HG02870 (cell line): Measurements from ENCODE around the gene TUBB.
"Not testable (repeated sequence)": the region's sequence is repeated elsewhere in the genome, so short reads cannot be mapped to it uniquely, and the experiment has no call there.

Experiments used
- ATAC-seq: cut with Tn5 transposase; IDR thresholded peaks from one replicate; pipeline ENCODE4 v1.9.1; 2021; ENCODE audit warnings: mild to moderate bottlenecking, moderate library complexity; ENCODE audit not compliant: unreplicated experiment

TUBB gene

GRCh38 chr6:30757261-30757904 is 37.2 kb downstream of the TUBB start:
- ATAC-seq = no peak

DNA sequence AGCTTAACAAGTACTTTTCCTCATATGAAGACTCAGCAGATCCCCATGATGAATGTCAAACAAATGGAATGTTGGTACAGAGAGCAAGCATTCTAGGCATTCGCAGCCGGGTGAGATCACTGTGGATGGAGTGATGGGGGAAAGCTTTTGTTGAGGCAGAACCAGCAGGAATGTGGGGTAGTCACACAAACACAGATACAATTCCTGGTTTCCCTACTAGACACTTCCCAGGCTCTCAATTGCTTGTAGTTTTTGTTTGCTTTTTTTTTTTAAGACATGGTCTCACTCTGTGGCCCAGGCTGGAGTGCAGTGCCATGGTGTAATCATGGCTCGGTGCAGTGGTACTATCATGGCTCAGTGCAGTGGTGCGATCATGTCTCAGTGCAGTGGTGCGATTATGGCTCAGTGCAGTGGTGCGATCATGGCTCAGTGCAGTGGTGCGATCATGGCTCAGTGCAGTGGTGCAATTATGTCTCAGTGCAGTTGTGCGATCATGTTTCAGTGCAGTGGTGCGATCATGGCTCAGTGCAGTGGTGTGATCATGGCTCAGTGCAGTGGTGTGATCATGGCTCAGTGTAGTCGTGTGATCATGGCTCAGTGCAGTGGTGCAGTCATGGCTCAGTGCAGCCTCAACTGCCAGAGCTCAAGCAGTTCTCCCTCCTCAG is 39.6 kb downstream of the TUBB start:
- ATAC-seq = no peak

DNA sequence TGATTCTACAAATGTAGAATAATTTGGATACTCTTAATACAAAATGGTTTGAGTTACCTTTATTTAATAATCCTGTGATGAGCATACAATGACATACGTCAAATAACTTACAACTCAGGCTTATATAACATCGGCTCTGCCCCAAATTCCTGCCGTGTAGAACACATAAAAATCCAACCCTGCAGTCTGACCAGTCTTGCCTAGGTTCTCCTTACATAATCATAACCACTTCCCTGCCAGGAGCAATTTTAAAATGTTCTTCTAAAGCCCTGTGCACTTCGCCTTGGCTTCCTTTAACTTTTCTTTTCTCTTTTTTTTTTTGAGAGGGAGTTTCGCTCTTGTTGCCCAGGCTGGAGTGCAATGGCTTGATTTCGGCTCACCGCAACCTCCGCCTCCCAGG is 40.4 kb downstream of the TUBB start:
- ATAC-seq = no peak

- no peak for ATAC-seq
Observed at GRCh38 chr6:30761791-30762429, 41.8 kb downstream of the TUBB start.

- no peak for ATAC-seq
Observed at GRCh38 chr6:30763155-30763617, 43.0 kb downstream of the TUBB start.

GRCh38 chr6:30763618-30764489 is 43.7 kb downstream of the TUBB start:
- ATAC-seq = no peak

- not testable (repeated sequence) for ATAC-seq
Observed at GRCh38 chr6:30764490-30765043, 44.4 kb downstream of the TUBB start.

- ATAC-seq = not testable (repeated sequence)
Observed at GRCh38 chr6:30765495-30765894, 45.3 kb downstream of the TUBB start.

GRCh38 chr6:30766461-30767157 is 46.5 kb downstream of the TUBB start:
- no peak for ATAC-seq

GRCh38 chr6:30767158-30767943 is 47.2 kb downstream of the TUBB start:
- peak; percentile 62 for ATAC-seq

- ATAC-seq = no peak
Observed at GRCh38 chr6:30767944-30768301, 47.8 kb downstream of the TUBB start.

- ATAC-seq = no peak
Observed at GRCh38 chr6:30768634-30769087, 48.5 kb downstream of the TUBB start.

GRCh38 chr6:30769088-30769852 is 49.1 kb downstream of the TUBB start:
- ATAC-seq = no peak

- ATAC-seq = no peak
Observed at GRCh38 chr6:30769853-30770524, 49.8 kb downstream of the TUBB start.

DNA sequence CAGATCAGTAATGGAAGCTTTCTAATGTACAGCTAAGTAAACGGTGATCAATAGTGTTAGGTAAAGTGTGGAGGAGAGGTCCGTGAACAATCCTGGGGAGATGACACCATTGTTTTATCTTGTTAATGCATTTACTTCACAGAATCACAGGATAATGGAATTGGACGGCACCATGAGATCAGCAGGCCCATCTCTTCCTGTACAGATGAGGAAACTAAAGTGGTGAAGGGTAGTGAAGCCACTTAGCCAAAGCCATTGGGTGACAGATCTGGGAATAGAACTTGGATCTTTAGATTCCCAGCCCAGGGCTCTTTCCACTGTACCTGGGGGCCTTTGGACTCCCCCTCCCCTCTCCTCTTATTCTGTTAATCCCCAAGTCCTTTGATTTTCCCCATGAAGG is 50.4 kb downstream of the TUBB start:
- no peak for ATAC-seq

- no peak for ATAC-seq
Observed at GRCh38 chr6:30774701-30775100, 54.5 kb downstream of the TUBB start.
